ENCODE results near the gene HIC1.

DNA sequence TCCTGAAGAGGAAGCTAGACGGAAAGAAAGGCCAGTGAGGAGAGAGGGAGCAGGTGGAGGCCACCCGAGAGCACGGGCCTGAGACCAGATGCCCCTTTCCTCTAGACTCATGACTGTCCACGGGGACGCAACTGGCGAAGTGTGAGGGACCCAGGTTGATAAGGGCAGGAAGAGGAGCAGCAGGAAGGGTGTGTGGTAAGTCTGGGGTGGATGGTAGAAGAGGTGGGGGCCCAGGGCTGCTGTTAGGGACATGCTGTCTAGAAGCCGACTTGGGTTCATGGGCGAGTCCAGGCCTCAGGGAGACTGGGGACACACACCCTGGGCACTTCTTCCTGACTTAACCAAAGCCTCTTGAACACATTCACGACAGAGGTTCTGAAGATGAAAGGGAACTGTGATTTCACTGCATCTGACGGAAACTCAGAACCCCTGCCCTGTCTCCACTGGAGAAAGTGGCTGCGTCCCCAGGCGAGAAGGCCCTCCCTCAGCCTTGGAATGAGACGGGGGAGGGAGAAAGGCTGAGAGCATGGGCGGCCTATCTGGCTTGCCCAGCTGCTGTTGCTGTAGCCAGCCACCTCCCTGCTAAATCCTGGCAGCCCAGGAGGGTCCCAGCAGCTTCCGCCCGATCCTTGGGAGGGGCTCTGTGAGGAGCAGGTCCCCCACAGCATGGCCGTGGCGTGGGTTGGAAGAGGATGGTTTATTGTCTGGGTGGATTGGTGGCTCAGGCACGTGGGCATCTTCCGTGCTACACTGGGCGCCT lies 6.0 kb downstream of the HIC1 start:
- TF ChIP-seq, protein P1, sequence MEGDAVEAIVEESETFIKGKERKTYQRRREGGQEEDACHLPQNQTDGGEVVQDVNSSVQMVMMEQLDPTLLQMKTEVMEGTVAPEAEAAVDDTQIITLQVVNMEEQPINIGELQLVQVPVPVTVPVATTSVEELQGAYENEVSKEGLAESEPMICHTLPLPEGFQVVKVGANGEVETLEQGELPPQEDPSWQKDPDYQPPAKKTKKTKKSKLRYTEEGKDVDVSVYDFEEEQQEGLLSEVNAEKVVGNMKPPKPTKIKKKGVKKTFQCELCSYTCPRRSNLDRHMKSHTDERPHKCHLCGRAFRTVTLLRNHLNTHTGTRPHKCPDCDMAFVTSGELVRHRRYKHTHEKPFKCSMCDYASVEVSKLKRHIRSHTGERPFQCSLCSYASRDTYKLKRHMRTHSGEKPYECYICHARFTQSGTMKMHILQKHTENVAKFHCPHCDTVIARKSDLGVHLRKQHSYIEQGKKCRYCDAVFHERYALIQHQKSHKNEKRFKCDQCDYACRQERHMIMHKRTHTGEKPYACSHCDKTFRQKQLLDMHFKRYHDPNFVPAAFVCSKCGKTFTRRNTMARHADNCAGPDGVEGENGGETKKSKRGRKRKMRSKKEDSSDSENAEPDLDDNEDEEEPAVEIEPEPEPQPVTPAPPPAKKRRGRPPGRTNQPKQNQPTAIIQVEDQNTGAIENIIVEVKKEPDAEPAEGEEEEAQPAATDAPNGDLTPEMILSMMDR (conservative IDR thresholded peaks at IDR 0.05; ENCODE audit: low read depth, low read length) = no peak
- no peak for TF ChIP-seq EZH2 (IDR thresholded peaks at IDR 0.05; ENCODE audit: borderline replicate concordance, low read depth, low read length, poor library complexity, severe bottlenecking)
